Activated naive CD8-positive, alpha-beta T cell treated with anti-CD3 and anti-CD28 coated beads for 36 hours (primary cell): ENCODE measurements around the gene LMF1. TPM values are rescaled to one million over a fixed set of nuclear protein-coding genes. Genes with fewer than 3 reads are reported as not detected.

Source experiments
- DNase-seq: peaks from one replicate; pipeline ENCODE4 v3.0.0; 2021
- H3K27ac Mint-ChIP-seq: one replicate; pipeline ENCODE4 v1.8.0; 2022; ENCODE audit warnings: mild to moderate bottlenecking, moderate library complexity, mixed read lengths
- H3K27me3 Mint-ChIP-seq: one replicate; pipeline ENCODE4 v1.8.0; 2022; ENCODE audit warnings: mild to moderate bottlenecking, mixed read lengths
- H3K36me3 Mint-ChIP-seq: one replicate; pipeline ENCODE4 v1.8.0; 2021; ENCODE audit warnings: mild to moderate bottlenecking, mixed read lengths
- H3K4me1 Mint-ChIP-seq: one replicate; pipeline ENCODE4 v1.8.0; 2021; ENCODE audit warnings: mixed read lengths
- H3K4me3 Mint-ChIP-seq: one replicate; pipeline ENCODE4 v1.8.0; 2022; ENCODE audit warnings: mild to moderate bottlenecking, moderate library complexity, mixed read lengths
- H3K9me3 Mint-ChIP-seq: one replicate; pipeline ENCODE4 v1.8.0; 2022; ENCODE audit warnings: mixed read lengths
- total RNA-seq, 2 experiments: library from RNA; stranded (reverse); gene quantifications; one replicate each; pipeline ENCODE4 v1.2.3, GENCODE V29; 2021

Gene LMF1
- total RNA-seq, 2 experiments from 2014 or later, result 7.0 to 8.1 TPM

DNA sequence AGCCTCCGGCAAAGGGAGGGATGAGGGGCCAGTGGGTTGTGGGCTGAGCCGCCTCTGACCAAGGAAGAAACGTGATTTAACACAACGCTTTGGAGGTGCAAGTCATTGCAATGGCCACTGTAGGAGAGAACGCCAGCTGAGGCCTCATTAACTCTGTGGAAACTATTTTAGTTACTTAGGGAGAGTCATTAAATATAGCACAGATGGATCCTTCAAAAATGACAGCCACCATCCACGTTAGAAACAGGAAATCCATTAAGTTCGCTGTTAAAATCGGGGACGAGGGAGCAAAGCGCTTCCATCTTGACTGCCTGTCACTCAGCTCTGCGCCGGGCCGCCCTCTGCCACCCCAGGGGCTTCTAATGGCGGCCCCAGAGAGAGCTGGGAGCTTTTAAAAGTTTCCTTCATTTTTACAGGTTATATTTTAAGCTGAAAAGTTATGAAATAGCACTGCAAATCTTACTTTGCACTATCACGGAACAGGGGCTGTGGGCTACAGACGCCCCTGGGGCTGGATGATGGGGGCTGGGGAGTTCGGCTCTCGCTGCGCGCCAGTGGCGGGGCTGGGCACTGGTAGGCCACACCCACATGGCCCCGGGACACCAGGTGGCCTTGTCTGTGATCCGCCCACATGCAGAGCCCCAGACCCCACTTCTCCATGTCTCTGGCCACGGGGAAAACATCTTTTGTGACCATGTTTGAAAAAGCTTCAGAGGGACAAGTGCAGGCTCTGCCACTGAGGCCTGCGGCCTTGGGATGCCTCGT lies 54.6 kb downstream of the LMF1 start:
- Mint-ChIP-seq H3K27ac (no peak overlapping the region), H3K4me3 (no peak overlapping the region), H3K36me3 (no peaks in the 10 kb centered on the region), H3K4me1 (no peaks in the 10 kb centered on the region), H3K9me3 (no peaks in the 10 kb centered on the region), H3K27me3 (no peaks in the 10 kb centered on the region)
- no peak for DNase-seq

DNA sequence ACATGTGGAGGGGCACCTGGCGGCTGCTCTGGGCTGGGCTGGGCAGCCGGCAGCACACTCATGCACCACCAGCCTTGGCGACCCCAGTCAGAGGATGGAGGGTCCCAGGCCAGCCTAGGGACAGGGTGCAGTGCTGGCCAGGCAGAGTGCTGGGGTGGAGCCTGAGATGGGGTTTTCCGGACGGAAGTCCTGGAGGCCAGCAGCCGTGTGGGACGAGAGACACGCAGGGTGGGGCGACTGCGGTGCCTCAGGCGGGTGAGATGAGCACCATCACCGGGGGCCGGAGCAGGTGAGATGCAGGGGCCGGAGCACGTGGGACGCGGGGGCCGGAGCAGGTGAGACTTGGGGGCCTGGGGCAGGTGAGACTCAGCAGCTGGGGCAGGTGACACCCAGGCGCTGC lies 55.2 kb downstream of the LMF1 start:
- no peak overlapping the region for H3K27ac Mint-ChIP-seq
- no peak overlapping the region for H3K4me3 Mint-ChIP-seq
- H3K36me3 Mint-ChIP-seq, result no peaks in the 10 kb centered on the region
- no peaks in the 10 kb centered on the region for H3K27me3 Mint-ChIP-seq
- no peaks in the 10 kb centered on the region for H3K4me1 Mint-ChIP-seq
- DNase-seq, result no peak
- no peaks in the 10 kb centered on the region for H3K9me3 Mint-ChIP-seq

- Mint-ChIP-seq H3K36me3 (no peaks in the 10 kb centered on the region), H3K9me3 (no peaks in the 10 kb centered on the region), H3K27ac (no peak overlapping the region), H3K27me3 (no peaks in the 10 kb centered on the region), H3K4me3 (no peak overlapping the region), H3K4me1 (no peaks in the 10 kb centered on the region)
- DNase-seq, result no peak
Observed at GRCh38 chr16:914440-914839, 56.3 kb downstream of the LMF1 start.

GRCh38 chr16:913817-914439 lies 56.9 kb downstream of the LMF1 start:
- Mint-ChIP-seq H3K27me3 (no peaks in the 10 kb centered on the region), H3K27ac (no peak overlapping the region), H3K36me3 (no peaks in the 10 kb centered on the region), H3K4me3 (no peak overlapping the region), H3K4me1 (no peaks in the 10 kb centered on the region), H3K9me3 (no peaks in the 10 kb centered on the region)
- DNase-seq, result no peak

DNA sequence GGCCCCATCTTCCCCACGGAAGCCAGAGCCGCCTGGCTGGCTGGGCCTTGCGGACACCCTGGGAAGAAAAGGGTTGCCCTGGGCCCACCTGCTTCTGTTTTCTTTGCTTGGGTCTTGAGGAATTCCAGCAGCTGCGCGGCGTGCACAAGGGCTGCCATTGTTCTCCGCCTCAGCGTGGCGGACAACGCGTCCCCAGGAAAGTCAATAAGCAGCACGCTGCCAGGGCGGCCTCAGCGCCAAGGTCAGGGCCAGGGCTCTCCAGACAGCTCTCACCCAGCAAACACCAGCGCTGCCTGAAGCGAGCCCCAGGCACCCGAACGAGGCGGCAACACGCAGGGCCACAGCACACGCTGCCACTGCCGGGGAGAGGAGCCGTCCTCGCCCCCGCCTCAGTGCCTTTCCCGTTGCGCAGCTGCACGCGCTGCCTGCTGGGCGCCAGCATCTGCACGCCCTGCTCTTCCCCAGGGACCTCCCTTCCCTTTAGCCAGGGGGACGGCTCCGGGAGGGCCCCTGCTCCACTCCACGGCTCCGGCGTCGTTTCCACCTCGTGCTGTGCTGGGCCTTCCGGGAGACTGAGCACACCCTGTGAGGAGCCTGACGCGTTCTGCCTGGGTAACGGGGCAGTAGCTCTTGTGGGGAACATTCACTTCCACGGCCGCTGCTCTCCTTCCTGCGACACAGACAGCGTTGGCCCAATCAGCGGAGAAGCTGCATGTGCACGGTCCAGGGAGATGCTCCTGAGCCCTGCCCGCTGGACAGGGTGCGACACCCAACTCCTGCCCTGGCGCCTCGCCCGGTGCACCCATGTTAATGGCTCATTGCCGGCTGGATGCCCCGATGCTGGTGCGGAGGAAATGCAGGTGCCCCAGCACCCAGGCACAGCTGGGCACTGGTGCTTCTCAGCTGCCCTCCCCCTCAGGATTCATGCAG lies 57.8 kb downstream of the LMF1 start:
- H3K27me3 Mint-ChIP-seq, result no peaks in the 10 kb centered on the region
- no peaks in the 10 kb centered on the region for H3K9me3 Mint-ChIP-seq
- no peaks in the 10 kb centered on the region for H3K4me1 Mint-ChIP-seq
- no peak overlapping the region for H3K4me3 Mint-ChIP-seq
- H3K27ac Mint-ChIP-seq, result no peak overlapping the region
- no peak for DNase-seq
- H3K36me3 Mint-ChIP-seq, result peaks cover 1% of the 10 kb centered on the region

DNA sequence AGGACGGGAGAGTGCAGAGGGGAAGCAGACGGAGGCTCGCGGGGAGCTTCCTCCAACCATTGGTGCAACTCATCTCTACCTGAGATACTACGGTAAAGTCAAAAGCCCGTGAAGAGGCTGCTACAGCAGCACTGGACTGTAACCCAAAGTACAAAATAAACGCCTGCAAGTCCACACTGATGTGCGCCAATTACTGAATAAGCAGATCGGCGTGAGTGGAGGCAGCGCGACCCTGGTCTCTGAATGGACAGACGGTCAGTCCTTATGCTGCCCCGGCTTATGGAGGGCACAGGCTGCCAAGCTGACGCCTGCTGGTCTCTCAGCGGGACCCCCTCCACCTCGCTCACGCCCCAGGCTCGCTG lies 58.5 kb downstream of the LMF1 start:
- H3K36me3 Mint-ChIP-seq, result peaks cover 1% of the 10 kb centered on the region
- DNase-seq, result no peak

GRCh38 chr16:911604-912321 lies 59.0 kb downstream of the LMF1 start:
- H3K36me3 Mint-ChIP-seq, result peaks cover 1% of the 10 kb centered on the region

More for the DNA sequence above, 58.5 kb downstream of the LMF1 start:
- no peaks in the 10 kb centered on the region for H3K9me3 Mint-ChIP-seq
- H3K4me3 Mint-ChIP-seq, result no peak overlapping the region
- no peak overlapping the region for H3K27ac Mint-ChIP-seq
- H3K27me3 Mint-ChIP-seq, result no peaks in the 10 kb centered on the region
- H3K4me1 Mint-ChIP-seq, result no peaks in the 10 kb centered on the region

DNA sequence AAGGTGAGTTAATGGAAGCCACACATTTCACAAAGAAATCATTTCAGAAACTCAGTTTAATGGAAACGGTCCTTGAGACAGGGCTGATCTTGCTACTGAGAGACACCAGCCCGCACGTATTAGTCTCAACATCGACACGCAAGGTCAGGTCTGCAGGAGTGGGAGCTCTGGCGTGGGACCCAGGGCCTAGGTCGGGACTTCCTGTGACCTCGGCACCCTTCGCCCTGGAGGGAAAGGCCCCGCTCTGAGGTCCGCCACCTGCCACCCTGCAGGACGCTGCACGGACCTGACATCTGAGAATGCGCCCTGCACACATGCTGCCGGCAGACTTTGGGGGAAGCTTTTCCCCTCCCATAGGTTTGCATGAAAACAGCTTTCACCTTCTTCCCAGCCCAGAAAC lies 59.7 kb downstream of the LMF1 start:
- H3K4me1 Mint-ChIP-seq, result no peaks in the 10 kb centered on the region

More at GRCh38 chr16:911604-912321, 59.0 kb downstream of the LMF1 start:
- Mint-ChIP-seq H3K9me3 (no peaks in the 10 kb centered on the region), H3K4me3 (no peak overlapping the region), H3K27me3 (no peaks in the 10 kb centered on the region), H3K4me1 (no peaks in the 10 kb centered on the region), H3K27ac (no peak overlapping the region)
- no peak for DNase-seq

DNA sequence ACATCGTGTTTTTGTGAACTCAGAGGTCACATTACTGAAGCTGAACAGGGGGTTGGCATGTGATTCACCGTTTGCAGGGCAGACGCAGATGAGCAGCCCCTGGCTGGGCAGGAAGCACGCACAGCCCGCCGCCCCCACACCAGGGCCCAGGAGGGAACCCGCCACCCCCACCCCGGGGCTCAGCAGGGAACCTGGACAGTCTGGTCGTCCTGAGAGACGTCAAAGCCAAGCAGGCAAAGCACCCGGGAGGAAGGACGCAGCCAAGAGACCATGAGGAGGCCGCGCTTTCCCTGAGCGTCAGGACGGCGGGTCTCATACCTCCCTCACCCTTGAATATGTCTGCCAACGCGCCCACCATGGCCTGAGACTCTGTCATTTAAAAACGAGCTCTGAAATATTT lies 60.6 kb downstream of the LMF1 start:
- Mint-ChIP-seq H3K27me3 (no peaks in the 10 kb centered on the region), H3K27ac (no peak overlapping the region), H3K36me3 (peaks cover 10% of the 10 kb centered on the region), H3K9me3 (peaks cover 1% of the 10 kb centered on the region), H3K4me1 (no peaks in the 10 kb centered on the region), H3K4me3 (no peak overlapping the region)
- DNase-seq, result no peak

More for the DNA sequence above, 59.7 kb downstream of the LMF1 start:
- no peak for DNase-seq
- Mint-ChIP-seq H3K9me3 (peaks cover 1% of the 10 kb centered on the region), H3K27ac (no peak overlapping the region), H3K36me3 (peaks cover 5% of the 10 kb centered on the region), H3K4me3 (no peak overlapping the region), H3K27me3 (no peaks in the 10 kb centered on the region)

GRCh38 chr16:909281-910000 lies 61.3 kb downstream of the LMF1 start:
- peaks cover 1% of the 10 kb centered on the region for H3K9me3 Mint-ChIP-seq
- no peak overlapping the region for H3K27ac Mint-ChIP-seq
- no peak overlapping the region for H3K4me3 Mint-ChIP-seq
- peaks cover 11% of the 10 kb centered on the region for H3K36me3 Mint-ChIP-seq
- no peak for DNase-seq
- no peaks in the 10 kb centered on the region for H3K4me1 Mint-ChIP-seq
- H3K27me3 Mint-ChIP-seq, result no peaks in the 10 kb centered on the region

DNA sequence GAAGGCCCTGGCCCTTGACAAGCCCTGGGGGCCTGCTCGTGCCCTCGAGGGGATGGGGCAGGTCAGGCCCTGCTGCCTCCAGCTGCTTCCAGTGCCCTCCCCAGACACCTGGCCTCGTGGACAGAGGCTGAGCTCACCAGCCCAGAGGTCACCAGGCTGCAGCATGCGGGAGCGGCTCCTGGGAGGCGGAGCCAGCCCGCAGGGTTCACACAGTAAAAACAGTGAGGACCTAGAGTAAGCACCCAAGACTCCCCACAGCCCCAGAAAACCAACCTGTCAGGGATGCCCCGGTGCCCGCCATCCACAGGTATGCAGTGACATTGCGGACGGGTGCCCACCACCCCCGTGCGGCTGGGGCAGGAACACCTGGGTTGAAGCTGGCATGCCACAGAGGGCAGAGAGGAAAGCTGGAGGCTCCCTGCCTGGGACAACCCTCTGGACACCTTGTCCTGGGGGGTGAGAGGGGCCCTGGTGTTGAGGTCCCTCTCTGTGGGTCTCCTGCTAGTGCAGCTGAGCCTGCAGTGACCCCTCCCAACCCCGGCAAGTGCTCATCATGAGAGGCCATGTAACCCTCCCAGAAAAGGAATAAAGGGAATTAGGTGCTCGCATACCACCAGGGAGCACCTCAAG lies 62.1 kb downstream of the LMF1 start:
- no peaks in the 10 kb centered on the region for H3K27me3 Mint-ChIP-seq
- H3K36me3 Mint-ChIP-seq, result peaks cover 11% of the 10 kb centered on the region
- peaks cover 1% of the 10 kb centered on the region for H3K9me3 Mint-ChIP-seq
- no peak for DNase-seq
- H3K27ac Mint-ChIP-seq, result no peak overlapping the region
- H3K4me3 Mint-ChIP-seq, result no peak overlapping the region
- H3K4me1 Mint-ChIP-seq, result no peaks in the 10 kb centered on the region

DNA sequence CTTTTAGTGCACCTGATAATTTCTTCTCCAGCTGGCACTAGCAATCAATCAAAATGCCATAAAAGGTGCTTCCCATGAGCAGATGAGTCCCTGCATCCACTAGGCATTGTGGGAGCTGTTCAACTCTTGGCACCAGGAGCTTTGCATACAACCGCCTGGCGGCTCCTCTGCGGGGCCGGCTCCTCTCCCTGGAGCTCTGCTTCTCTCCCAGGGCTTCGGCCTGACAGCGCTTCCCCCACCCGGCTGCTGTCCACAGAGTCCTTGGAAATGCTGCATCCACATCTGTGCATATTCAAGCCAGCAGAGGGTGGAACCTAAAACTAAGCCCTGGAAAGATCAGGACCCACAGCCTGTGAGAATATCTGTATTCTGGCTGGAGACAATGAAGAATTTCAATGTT lies 62.9 kb downstream of the LMF1 start:
- Mint-ChIP-seq H3K9me3 (peaks cover 1% of the 10 kb centered on the region), H3K27me3 (no peaks in the 10 kb centered on the region), H3K4me1 (no peaks in the 10 kb centered on the region), H3K27ac (no peak overlapping the region), H3K36me3 (peaks cover 11% of the 10 kb centered on the region), H3K4me3 (no peak overlapping the region)
- no peak for DNase-seq

DNA sequence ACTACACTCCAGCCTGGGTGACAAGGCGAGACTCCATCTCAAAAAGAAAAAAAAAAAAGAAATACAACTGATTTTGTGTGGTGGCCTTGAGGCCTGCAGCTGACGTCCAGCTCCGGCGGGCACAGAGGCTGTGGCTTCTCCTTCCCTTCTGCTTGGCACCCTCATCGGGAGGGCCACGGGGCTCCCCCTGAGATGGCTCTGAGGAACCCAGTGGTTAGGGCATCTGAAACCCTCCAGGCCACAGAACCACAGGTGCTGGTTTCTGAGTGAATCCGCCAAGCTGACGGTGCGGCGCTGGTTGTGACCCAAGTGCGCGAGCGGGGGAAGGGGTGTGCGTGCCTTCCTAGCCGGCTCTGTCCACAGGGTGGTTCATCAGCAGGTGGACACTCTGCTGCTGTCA lies 63.4 kb downstream of the LMF1 start:
- peaks cover 1% of the 10 kb centered on the region for H3K9me3 Mint-ChIP-seq

DNA sequence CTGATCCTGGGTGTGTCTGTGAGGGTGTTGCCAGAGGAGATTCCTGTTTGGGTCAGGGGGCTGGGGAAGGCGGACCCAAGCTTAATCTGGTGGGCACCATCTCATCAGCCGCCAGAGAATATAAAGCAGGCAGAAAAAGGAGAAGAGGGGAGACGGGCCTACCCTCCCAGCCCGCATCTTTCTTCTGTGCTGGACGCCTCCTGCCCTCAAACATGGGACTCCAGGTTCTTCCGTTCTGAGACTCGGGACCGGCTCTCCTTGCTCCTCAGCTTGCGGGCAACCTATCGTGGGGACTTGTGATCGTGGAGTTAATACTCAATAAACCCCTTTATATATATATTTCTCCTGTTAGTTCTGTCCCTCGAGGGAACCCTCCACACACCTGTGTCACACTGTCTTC lies 64.5 kb downstream of the LMF1 start:
- H3K4me1 Mint-ChIP-seq, result no peaks in the 10 kb centered on the region
- H3K27ac Mint-ChIP-seq, result no peak overlapping the region
- peaks cover 11% of the 10 kb centered on the region for H3K36me3 Mint-ChIP-seq
- no peak overlapping the region for H3K4me3 Mint-ChIP-seq
- no peak for DNase-seq
- peaks cover 1% of the 10 kb centered on the region for H3K9me3 Mint-ChIP-seq
- H3K27me3 Mint-ChIP-seq, result no peaks in the 10 kb centered on the region

More for the DNA sequence above, 63.4 kb downstream of the LMF1 start:
- DNase-seq, result no peak
- Mint-ChIP-seq H3K27ac (no peak overlapping the region), H3K4me1 (no peaks in the 10 kb centered on the region), H3K27me3 (no peaks in the 10 kb centered on the region), H3K36me3 (peaks cover 11% of the 10 kb centered on the region), H3K4me3 (no peak overlapping the region)
